DMS53 (cell line): ENCODE data around the gene PRKAR2B.
"Not testable (repeated sequence)": the region's sequence is repeated elsewhere in the genome, so short reads cannot be mapped to it uniquely, and the experiment has no call there.

Experiments used
- DNase-seq: peaks from one replicate; lab custom pipeline; 2025; lab: John Stamatoyannopoulos, UW

Gene PRKAR2B

DNA sequence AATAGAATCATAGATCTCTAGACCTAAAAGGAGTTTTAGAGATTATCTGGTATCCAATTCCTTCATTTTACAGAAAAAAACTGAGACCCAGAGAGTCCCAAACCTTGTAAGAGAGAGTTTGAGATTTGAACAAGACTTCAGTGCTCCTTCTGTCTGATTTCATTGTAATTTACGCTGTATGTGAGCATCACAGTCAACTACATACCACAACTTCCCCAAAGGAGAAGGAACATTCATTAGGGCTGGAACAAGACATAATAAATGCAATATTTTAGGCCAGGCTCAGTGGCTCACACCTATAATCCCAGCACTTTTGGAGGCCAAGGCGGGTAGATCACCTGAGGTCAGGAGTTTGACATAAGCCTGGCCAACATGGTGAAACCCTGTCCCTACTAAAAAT is 17.3 kb upstream of the PRKAR2B start:
- no peak for DNase-seq

DNA sequence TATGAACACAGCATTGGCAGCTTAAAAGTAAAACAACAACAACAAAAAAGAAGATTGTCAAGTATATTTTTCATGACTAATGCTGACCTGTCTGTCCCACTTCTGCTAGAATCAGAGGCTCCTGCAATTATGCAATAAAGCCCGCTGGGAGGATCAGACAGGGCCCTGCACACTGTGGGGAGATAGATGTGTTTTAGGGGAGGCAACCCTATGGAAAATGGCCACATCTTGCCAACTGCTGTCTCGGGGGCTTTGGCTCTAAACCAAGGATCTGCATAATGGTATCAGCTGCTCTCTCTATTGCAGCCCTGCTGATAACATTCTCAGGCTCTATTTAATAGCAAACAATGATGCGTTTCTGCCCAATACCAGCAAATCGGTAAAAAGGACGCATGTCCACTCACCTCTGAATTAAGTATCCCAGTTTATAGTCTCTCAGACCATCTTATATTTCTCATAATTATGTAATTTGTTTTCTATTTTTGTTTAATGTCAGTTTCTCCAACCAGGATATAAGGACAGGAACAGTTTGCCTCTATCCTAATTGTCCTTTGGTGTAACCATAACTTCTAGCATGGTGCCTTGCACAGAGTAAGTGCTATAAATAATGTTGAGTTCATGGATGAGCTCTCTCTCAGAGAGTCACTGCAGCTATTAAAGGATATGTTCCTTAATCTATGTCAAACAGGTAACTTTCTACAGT is 15.3 kb upstream of the PRKAR2B start:
- DNase-seq = no peak

DNA sequence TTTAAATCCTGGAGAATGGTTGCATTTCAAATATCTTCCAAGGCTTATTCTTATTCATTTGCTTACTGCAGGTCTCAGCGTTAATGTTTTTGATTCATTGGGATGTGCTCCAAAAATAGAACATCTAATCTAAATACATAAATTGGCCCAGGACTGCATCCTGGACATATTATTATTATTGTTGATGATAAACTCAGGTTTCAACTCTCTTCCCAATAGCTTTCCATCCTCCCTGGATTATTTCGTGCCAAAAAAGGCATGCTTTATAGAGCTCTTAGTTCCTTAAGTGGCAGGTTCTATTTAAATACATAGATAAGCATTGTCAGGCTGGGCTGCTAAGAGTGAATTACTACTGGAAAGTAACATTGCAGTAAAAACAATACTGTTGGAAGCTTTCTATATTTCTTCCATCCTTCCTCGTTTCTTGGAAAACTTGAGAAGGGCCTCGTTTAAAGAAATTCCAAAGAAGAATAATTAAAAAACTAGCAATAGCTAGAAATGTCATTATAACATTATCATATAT is 14.7 kb upstream of the PRKAR2B start:
- no peak for DNase-seq

DNA sequence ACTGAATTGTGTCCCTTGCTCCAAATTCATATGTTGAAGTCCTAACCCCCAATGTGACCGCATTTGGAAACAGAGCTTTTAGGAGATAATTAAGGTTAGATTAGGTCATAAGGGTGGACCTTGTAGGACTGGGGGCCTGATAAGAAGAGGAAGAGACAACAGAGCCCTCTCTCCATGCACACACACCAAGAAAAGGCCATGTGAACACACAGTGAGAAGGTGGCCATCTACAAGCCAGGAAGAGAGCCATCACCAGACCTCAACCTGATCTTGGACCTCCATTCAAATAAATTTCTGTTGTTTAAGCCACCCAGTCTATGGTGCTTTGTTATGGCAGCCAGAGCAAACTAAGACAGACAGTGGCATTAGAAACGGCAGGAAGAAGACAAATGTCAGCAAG is 12.5 kb upstream of the PRKAR2B start:
- no peak for DNase-seq

DNA sequence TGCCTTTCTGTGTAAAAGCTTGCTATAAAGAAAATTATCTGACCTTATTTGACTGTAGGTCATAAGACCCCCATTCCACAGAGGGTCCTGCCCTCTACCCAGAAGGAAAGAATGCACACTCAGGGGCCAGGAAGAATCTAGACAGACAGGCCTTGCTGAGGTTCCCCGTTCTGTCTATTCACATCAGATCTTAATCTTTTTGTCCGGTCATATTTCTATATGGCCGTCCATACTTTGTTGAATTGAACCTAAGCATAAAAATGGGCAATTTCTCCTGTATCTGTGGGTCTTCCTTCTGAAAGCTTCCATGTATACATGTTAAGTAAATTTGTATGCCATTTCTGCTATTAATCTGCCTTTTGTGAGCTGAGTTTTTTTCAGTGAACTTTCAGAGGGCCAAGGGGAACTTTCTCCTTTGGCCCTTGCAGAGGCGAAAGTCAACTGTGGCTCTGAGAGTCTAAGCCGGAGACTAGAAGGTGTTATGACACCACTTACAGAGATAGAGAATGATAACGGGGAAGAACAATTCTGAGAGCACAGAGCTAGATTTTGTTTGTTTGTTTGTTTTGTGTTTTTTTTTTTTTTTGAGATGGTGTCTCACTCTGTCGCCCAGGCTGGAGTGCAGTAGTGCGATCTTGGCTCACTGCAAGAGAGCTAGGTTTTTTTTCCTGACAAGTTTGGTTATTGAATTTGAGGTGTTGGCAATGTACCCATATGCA is 11.6 kb upstream of the PRKAR2B start:
- no peak for DNase-seq

DNA sequence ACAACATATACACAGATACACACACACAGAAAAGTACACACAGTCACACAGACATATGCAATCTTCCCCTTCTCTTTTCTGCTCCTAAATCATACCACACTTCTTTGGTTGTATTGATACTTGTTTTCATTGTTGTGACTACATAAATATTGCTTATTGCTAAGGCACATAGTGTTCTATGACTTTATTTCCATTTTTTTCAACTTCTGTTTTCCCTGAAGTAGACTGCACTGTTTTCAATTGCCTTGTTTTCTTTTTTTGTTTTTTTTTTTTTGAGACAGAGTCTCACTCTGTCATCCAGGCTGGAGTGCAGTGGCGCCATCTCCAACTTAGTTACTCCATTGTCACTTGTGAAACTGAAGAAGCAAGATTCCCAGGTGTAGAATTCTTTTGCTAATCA is 10.0 kb upstream of the PRKAR2B start:
- no peak for DNase-seq

DNA sequence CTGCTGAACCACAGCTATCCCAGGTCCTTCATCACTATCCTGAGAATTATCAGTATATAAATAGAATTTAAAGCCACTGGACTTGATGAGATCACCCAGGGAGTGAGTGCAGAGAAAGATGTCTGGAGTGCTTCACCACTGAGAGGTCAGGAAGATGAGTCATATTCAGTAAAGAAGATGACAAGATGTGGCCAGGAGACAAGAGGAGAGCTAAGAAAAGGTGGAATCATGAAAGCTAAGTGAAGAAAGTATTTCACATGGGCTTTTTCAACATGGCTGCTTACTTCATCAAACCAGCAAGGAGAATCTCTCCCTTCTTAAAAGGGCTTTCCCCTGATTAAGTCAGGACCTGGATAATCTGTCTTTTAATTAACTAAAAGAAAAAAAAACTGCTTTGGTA is 9.1 kb upstream of the PRKAR2B start:
- peak; percentile 41 for DNase-seq

DNA sequence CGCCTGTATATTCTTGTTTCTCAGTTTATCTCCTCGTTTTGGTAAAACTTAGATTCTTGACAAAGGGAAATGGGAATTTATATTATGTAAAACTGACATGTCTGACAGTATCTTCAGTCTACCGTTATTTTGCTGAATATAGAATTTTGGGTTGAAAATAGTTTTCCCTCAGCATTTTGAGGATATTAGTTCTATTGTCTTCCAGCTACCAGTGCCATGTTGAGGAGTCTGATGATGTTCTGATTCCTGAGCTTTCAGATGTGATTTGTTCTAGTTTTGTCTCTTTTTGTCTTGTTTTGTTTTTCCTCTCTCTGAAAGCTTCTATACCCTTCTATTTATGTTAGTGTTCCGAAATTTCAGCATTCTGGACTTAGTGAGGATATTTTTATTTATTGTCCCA is 8.0 kb upstream of the PRKAR2B start:
- DNase-seq = no peak

DNA sequence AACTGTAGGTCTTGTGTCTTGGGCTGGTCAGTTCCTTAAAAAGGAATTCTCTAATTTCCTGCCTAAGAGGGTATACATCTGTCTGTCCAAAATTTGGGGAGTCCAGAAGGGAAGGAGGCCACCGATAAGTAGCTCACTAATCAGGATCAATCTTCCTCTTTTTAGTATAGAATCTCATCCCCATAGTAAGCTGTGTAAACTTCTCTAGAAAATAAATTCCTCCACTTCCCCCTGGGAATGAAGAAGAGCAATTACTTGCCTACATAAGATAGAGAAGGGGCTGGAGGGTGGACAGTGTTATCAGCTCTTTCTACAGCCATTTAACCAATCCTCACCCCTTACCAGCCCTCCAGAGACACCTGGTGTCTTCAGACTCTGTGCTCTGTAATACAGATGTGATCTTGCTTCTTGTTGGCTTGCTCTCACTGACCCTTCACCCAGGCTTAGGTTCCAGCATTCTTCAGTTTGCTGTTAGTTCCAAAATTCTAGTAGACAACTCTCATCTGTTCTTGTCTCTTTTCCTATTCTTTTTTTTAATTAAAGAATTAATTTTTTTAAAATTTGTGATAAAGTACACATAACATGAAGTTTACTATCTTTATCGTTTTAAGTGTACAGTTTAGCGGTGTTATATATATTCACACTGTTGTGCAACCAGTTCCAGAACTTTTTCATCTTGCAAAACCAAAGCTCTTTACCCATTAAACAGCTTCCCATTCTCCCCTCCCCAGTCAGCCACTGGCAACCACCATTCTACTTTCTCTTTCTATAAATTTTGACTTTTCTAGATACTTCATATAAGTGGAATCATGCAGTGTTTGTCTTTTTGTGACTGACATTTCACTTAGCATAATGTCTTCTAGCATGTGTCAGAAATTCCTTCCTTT is 6.5 kb upstream of the PRKAR2B start:
- no peak for DNase-seq

DNA sequence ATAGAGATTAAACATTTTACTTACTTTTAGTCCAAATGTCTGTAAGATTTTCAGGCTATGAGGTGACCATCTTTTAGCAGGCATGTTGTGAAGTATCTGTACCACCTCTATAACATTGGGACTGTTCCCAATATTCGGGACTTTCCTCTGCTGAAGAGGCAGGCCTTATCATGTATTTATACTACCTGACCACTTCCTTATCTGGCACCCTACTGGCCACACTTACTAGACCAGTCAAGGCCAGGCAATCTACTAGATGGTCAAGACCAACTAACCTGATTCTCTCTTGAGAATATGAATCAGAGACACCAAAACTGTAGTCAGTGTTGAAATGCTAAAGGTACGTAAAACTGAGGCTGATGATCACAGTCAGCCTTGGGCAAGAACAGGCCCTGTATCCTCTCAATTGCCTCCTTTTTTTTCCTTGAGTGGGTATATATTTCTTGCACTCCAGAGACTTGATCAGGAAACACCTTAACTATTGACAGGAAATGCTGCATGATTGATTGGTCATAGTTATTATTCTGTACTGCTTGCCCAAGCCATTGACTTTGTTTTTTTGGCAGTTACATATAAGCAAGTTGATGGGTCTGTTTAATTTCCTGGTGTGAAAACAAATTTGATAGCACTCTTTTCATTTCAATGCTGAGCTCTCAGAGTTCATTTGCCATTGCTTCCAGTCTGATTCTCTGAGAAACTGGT is 5.2 kb upstream of the PRKAR2B start:
- DNase-seq = no peak

DNA sequence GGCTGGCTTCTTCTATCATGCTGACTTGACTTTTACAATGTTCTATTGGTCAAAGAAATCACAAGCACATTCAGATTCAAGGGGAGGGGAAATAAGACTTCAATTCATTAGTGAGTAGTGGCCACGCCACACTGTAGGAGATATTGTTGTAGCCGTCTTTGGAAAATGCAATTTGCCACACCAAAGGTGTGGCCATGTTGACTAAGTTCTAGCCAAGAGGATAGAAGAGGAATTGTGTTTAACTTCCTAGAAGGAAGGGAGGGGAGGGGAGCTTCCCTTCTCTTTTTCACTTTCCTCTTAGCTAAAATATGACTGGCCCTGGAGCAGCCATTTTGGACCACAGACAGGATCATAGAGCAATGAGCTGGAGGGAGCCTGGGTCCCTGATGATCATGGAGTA is 3.4 kb upstream of the PRKAR2B start:
- DNase-seq = no peak

DNA sequence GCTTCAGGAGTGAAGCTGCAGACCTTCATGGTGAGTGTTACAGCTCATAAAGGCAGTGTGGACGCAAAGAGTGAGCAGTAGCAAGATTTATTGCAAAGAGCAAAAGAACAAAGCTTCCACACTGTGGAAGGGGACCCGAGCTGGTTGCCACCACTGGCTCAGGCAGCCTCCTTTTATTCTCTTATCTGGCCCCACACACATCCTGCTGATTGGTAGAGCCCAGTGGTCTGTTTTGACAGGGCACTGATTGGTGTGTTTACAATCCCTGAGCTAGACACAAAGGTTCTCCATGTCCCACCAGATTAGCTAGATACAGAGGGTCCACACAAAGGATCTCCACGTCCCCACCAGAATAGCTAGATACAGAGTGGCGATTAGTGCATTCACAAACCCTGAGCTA is 2.7 kb upstream of the PRKAR2B start:
- DNase-seq = not testable (repeated sequence)

DNA sequence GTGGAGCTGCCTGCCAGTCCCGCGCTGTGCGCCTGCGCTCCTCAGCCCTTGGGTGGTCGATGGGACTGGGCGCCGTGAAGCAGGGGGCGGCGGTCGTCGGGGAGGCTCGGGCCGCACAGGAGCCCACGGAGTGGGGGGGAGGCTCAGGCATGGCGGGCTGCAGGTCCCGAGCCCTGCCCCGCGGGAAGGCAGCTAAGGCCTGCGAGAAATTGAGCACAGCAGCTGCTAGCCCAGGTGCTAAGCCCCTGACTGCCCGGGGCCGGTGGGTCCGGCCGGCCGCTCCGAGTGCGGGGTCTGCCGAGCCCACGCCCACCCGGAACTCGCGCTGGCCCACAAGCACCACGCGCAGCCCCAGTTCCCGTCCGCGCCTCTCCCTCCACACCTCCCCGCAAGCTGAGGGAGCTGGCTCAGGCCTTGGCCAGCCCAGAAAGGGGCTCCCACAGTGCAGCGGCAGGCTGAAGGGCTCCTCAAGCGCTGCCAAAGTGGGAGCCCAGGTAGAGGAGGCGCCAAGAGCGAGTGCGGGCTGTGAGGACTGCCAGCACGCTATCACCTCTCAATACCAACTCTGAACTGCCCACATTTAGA is 2.1 kb upstream of the PRKAR2B start:
- DNase-seq = not testable (repeated sequence)

DNA sequence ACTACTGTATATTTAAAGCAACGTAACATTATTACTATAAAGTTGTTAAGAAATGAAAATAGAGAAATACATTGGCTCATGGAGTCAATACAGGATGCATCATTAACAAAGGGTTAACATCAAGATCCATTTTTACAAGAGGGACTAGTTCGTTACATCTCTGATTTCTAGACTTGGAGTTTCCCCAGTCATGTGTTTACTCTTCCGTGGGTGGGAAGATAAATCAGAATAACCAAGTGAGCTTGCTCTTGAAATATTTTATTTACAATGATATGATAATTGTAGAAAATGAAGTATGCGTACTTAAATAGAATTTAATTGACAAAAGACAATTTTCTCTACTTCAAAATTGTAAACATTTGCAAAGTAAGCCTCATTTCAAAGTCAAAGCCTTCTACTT is 1.0 kb upstream of the PRKAR2B start:
- DNase-seq = no peak

DNA sequence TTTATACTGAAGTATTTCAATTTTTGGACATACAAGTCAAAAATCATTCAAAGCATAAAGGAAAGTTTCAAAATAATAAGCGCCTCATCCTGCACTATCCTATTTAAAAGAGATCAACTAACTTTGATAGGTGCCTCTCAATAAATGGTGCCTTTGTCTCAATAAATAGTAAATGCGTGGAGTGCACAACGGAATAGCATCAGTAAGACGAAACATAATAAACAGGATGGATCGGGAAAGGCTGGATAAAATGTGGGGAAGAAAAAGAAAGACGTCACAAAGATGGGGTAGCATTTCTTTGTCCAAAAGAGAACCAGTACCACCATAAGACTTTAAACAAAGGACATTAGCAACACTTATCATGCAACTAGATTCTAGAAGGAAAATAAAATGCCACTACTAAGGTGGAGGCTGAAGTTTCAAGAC is 571 bp upstream of the PRKAR2B start:
- no peak for DNase-seq

DNA sequence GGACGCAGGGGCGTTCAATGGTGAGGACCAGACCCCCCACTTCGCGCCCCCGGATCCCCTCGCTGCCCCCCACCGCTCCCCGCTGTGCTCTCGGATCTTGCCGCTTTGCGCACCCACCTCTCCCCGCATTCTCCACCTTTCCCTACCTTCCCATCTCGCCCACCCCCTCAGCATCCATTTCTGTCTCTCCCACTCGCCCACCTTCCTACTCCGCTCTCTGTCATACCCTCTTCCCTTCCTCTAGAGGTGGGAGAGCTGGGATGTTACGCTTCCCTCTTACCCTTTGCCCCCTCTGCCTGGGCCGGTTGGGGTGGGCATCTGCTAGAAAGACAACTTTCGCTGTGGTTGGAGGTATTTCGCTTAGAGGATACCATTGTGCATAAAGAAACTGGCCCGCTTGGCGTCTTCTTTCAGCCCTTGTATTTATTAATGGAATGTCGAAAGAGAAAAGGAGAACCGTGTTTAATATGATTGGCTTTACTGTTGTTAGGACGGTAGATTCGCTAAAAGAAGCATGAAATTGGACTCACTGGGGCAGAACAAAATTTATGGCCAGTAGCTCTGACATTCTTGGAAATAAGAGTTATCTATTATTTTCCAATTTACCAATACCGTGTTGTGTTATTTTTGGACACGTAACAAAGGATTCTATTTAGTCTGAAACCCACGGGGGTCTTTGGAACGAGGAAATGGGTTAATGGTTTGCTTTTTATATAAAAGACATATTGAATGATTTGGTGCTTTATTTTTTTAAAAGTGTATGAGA is 873 bp downstream of the PRKAR2B start:
- DNase-seq = peak; percentile 42

DNA sequence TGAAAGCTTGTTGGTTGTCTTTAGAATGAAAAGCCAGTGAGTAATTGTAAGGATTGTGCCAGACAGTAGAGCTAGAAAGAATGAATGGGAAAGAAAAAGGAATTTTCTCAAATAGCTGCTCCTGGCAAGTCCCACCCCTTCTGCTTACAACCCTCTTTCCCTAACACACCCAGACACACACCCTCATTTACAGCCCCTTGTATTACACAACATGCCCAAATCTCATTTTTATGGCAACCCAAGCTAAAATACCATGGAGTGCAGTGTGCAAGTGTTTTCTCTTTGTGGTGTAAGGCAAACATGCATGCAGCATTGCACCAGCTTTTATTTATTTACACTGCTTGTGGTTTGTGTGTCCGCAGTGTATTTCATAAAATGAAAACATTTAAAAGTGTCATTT is 1.5 kb downstream of the PRKAR2B start:
- DNase-seq = peak; percentile 27

DNA sequence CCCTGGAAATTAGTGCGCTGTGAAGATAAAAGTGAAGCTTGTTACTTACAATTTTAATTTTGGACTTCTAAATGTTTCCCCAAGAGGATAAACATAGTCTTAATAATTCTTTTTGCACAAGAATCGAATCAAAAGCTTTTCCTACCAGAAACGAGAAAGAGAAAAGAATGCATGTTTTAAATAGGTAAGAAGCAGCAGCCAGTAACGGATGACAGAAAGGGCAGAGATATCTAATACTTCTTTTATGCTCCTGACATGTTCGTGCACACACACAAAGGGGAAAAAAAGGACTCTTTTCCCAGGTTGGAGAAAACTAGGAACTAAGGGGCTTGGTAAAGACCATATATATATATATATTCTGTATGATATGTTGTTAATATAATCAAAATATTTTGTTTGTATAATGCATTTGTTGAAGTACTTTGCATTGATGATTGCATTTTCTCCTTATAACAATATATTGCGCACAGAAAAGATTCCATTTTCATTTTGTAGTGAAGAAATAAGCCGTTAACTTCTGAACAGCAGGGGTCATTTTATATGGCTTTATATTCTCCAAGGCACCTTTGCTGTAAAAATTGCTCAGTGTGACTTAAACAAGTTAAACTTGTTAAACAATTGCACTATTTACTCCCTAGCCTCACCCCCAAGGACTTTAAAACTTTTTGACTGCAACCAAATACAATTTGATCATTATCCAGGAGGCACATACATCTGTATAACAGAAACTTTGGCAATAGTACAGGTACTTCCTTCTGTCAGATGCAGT is 2.2 kb downstream of the PRKAR2B start:
- DNase-seq = no peak

DNA sequence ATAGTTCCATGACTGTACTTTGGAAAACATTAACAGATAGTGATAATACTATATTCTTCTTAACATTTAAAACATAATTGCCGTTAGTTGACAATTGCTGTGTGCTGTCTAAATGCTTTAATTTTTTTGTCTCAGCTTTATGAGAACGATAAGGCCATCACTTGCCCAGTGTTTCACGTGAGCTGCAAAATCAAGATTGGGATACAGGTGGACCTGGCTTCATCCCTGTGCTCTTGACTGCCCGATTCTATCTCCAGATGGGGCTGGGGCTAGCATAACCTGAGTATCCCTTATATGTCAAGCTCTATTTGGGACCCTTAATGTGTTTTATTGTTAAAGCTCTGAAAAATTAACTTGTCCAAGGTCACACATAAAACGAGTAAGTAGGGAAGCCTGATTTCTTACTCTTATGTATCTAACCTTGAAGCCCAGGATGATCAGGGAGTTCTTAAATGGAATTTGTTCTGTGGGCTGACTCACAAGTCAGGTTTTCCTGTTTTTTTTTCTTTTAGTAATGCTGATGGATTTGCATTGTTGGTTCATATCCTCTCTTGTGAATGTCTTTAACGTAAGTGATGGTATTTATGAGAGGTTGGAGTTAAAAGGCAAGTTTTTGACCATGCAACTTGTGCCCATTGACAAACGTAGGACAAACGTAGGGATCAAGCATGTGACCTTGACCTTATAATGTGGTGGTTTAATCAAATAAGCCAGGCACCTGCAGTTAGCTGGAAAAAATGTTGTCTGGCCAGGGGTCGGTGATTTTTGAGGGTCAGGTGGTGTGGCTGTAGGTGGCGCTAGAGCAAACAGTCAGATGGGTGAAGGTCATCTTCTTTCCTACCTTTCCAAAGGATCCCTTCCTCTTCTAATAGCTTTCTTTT is 3.6 kb downstream of the PRKAR2B start:
- peak; percentile 8 for DNase-seq
